Stimulated activated CD8-positive, alpha-beta memory T cell treated with anti-CD3 and anti-CD28 coated beads, Interleukin-7, amount 100 ng/mL, for 4 hours (primary cell): Measurements from ENCODE around the gene C1orf122.
"Not testable (repeated sequence)": the region's sequence is repeated elsewhere in the genome, so short reads cannot be mapped to it uniquely, and the experiment has no call there.

Experiments used
- DNase-seq, 2 donors: peaks; one replicate each; pipeline ENCODE4 v3.0.0-alpha.2; 2020; ENCODE audit warnings: low read depth in 2 of 2

Gene C1orf122

DNA sequence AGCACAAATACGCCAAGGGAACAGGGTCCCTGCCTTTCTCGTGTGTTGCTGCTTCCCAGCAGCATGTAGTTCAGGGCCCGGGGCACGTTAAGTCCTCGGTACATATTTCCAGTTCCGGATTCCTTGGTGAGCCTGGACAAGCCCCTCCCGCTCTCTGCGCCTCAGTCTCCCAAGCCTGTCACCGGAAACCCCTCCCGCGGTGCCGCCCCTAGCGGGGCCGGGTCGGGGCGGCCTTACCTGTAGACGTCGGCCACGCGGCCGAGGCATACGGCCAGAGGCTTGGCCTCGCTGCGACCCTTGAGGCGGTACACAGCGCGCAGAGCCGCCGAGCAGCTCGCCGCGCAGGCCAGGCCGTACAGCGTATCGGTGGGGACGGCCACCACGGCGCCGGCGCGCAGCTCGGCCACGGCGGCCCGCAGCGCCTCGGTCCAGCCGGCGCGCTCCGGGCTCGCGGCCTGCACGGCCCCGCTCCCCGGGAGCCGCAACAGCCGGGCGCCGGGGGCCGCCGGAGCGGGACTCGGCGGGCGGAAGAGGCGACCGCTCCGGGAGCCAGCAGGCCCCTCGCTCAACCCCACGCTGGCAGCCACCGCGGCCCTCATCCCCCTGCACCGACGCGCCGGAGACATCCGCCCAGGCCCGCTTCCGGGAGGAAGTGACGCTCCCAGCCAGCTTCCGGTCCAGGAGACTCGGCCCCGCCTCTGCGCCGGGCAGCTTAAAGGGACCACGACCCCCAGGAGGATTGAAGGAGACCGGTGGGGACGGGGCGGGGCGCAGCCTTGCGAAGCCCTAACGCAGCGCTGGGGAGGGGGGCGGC is at the start of gene C1orf122, which contains the start of gene YRDC:
Gene C1orf122 (plus strand): TSS at position 236 of the 814 bp plus-strand sequence. CDS start 615 bp downstream, outside the sequence.
Gene YRDC (minus strand): TSS at position 654 of the 814 bp plus-strand sequence. CDS start 28 bp downstream, at position 626.
- peak; percentile 86 to 92 for DNase-seq

DNA sequence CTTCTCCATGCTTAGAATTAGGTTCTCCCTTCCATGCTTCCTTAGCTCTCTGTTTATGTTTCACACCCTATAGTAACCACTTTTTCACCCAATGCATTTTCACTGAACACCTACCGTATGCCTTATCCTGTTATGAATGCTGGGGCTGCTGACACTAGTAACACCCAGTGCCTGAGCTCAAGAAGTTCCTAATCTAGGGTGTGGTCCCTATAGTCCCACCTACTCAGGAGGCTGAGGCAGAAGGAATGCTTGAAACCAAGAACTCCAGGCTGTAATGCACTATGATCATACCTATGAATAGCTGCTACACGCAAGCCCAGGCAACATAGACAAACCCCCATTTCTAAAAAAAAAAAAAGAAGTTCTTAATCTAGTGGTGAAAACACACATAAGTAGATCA is 48.1 kb upstream of the C1orf122 start:
- no peak for DNase-seq

- DNase-seq, result no peak
Observed at GRCh38 chr1:37761416-37762095, 46.0 kb upstream of the C1orf122 start.

- no peak for DNase-seq
Observed at GRCh38 chr1:37762516-37762915, 45.1 kb upstream of the C1orf122 start.

DNA sequence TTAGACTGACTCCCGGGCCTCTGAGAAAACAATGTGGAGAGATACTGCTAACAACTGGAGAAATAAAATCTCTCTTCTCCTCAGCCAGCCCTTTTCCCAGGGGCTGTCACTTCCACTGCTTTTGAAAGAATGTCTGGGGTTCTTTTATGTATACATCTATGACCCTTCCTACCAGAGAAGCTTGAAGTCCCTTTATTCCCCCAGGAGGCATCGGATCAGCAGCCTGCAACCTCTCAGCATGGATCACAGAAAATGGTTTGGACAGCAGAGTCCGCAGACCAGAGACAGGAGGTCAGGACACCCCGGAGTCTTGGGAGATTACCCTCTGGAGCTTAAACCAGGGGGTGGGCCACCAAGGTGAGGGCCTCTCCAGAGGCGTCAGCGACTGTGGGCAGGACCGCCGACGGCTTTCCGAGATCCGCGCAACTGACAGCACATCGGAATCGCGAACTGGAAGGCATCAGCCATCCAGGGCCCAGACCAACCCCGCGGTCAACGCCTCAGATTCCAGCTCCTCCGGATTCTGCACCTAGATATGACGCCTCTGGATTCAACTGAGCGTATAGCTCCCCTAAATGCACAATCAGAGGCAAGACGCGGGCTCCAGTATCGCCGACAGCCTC is 43.7 kb upstream of the C1orf122 start:
- DNase-seq, result no peak

- no peak for DNase-seq
Observed at GRCh38 chr1:37764414-37764825, 43.2 kb upstream of the C1orf122 start.

DNA sequence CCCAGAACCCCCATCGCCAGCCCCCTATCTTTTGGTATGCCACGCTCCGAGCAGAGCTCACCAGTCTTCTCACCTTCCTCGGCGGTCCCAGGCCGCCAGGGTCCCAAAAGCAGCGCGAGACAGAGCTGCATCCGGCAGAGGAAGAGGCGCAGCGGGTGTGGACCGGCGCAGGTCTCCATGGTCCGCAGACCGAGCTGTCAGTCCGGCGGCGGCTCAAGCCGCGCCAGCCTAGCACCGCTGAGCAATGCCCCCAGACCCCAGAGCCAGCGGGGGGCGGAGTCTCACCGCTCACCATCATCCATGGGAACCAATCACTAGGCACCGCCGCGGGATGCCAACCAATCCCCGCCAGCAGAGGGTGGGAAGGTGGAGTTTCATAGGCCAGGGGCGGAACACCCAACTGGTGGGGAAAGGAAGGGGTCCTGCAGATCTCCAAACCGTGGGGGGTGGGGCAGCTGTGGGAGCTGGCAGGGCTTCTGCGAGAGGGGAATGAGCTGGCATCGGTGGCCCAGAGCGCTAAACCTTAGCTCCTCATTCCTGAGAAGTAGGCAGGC is 42.6 kb upstream of the C1orf122 start, which contains the start of gene EPHA10:
Gene EPHA10 (minus strand): TSS at position 233 of the 554 bp plus-strand sequence. CDS start 54 bp downstream, at position 179.
- no peak for DNase-seq

GRCh38 chr1:37765916-37766664 is 41.5 kb upstream of the C1orf122 start:
- DNase-seq, result peak in 1 of 2 donors; percentile 7

GRCh38 chr1:37767488-37767887 is 40.1 kb upstream of the C1orf122 start:
- no peak for DNase-seq

DNA sequence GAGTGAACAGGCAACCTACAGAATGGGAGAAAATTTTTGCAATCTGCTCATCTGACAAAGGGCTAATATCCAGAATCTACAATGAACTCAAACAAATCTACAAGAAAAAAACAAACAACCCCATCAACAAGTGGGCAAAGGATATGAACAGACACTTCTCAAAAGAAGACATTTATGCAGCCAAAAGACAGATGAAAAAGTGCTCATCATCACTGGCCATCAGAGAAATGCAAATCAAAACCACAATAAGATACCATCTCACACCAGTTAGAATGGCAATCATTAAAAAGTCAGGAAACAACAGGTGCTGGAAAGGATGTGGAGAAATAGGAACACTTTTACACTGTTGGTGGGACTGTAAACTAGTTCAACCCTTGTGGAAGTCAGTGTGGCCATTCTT is 36.1 kb upstream of the C1orf122 start:
- DNase-seq, result not testable (repeated sequence)

GRCh38 chr1:37776946-37777516 is 30.6 kb upstream of the C1orf122 start:
- peak in 1 of 2 donors; percentile 15 for DNase-seq

DNA sequence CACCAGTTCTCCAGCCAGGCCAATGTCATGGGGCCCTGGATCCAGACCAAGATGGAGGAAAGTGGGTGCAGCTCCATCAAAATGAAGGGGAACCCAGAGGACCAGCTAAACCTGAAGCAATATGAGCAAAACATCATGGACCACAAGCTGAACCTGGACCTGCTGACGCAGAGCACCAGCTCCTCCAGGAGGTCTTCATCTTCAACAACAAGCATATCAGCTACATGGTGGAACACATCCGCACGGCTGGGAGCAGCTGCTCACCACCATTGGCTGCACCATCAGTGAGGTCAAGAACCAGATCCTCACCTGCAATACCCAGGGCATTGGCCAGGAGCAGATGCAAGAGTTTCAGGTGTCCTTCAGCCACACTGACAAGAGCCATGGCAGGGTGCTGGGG is 28.9 kb upstream of the C1orf122 start:
- DNase-seq, result no peak

GRCh38 chr1:37782491-37782890 is 25.1 kb upstream of the C1orf122 start:
- DNase-seq, result no peak

GRCh38 chr1:37792943-37793686 is 14.5 kb upstream of the C1orf122 start:
- DNase-seq, result no peak

GRCh38 chr1:37793773-37794371 is 13.7 kb upstream of the C1orf122 start, which contains the start of gene MANEAL:
Gene MANEAL, plus strand, starts transcription at chr1:37793847. Its CDS starts 336 bp downstream, at chr1:37794183.
- peak in 1 of 2 donors; percentile 17 for DNase-seq

DNA sequence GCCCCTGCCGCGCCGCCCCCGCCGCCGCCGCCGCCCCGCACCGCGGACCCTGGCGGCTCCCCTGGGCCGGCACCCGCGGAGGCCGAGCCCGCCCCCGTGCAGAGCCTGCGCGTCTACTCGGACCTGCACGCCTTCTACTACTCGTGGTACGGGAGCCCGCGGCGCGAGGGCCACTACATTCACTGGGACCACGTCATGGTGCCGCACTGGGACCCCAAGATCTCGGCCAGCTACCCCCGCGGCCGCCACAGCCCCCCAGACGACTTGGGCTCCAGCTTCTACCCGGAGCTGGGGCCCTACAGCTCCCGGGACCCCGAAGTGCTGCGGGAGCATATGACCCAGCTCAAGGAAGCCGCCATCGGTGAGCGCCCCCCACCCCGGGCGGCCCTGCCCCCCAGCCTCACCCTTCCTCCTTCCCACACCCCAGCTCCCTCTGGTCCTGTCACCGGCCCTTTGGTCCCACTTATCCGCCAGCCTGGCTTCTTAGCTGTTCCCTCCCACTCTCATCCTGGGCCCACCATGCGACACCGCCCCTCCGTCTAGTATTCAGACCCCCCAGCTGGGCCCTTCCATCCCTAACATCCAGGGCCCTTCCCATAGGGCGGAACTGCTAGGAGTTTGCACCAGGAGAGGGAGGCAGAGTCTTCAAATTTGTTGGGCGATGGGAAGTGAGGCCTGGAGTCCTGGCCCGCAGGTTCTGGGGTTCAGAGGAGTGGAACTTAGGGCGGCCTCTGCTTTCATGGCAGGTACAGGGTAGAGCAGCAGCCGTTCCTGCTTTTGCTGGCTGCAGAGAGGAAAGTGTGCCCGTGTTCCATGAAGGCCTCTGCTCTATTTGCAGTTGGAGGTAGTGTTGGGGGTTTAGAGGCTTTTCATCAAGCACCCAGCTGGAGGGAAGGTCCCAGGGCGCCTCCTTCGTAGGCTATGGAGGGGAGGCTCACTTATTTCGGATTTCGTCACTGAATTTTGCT is 12.9 kb upstream of the C1orf122 start:
- DNase-seq, result no peak

GRCh38 chr1:37795340-37796125 is 12.1 kb upstream of the C1orf122 start:
- no peak for DNase-seq
